Omental fat pad (tissue), 4 donors: Measurements from ENCODE around the gene GAS7. TPM values are rescaled to one million over a fixed set of nuclear protein-coding genes. Genes with fewer than 3 reads are reported as not detected.

ENCODE experiments used
- ATAC-seq: fragments of 150-250 bp; one replicate; pipeline ENCODE4 v1.9.1; 2016; ENCODE audit warnings: mild to moderate bottlenecking, moderate library complexity; ENCODE audit not compliant: low FRiP score
- DNase-seq: peaks from one replicate; pipeline ENCODE4 v3.0.0-alpha.2; 2019; ENCODE audit warnings: low spot score
- CTCF ChIP-seq, 3 donors: fragments of 450-650 bp; IDR thresholded peaks; one replicate each; pipeline ENCODE4 v1.5.1; 2016 to 2017; ENCODE audit warnings: antibody characterized with exemption in 3 of 3, mild to moderate bottlenecking in 3 of 3, moderate library complexity in 2 of 3
- total RNA-seq, 4 donors: library from RNA; depleted of rRNA; stranded (reverse); fragments of >200 nt; gene quantifications; one replicate each; pipeline ENCODE4 v1.1.0, GENCODE V29; 2016

GAS7 gene
- total RNA-seq, 4 donors from 2014 or later: 36.4 to 148 (median 52.7) TPM

- DNase-seq: no peak
- no peak for ATAC-seq
- TF ChIP-seq CTCF (IDR thresholded peaks at IDR 0.05): no peak
These were observed 2.0 kb downstream of the GAS7 start for GRCh38 chr17:10196384-10196895.

- DNase-seq (no peak), ATAC-seq (no peak)
- TF ChIP-seq CTCF (IDR thresholded peaks at IDR 0.05): no peak
These were observed 3.2 kb downstream of the GAS7 start for GRCh38 chr17:10195090-10195805.

GRCh38 chr17:10193632-10194031 is 4.8 kb downstream of the GAS7 start:
- no peak for TF ChIP-seq CTCF (IDR thresholded peaks at IDR 0.05)
- DNase-seq: no peak
- ATAC-seq: no peak

DNA sequence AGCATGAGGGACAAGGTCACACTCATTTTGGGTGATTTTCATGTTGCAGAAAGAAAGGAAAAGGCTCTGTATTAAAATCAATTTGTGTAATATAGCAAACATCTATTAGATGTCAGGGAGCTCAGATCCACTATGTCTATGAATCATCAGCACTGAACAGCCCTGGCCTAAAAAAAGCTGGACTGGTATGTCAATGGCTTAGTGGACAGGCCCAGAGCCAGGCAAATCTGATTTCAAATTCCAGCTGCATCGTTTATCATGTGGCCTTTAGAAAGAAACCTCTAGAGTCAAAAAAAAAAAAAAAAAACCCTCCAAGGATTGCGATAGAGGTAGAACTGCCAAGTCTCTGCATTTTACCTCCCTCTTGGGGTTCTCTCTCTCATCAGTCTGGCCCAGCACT is 5.4 kb downstream of the GAS7 start:
- DNase-seq: no peak
- ATAC-seq: no peak
- no peak for TF ChIP-seq CTCF (IDR thresholded peaks at IDR 0.05)

GRCh38 chr17:10192461-10192860 is 5.9 kb downstream of the GAS7 start:
- no peak for TF ChIP-seq CTCF (IDR thresholded peaks at IDR 0.05)
- DNase-seq (no peak), ATAC-seq (no peak)

- DNase-seq: no peak
These were observed 10.9 kb downstream of the GAS7 start for GRCh38 chr17:10187456-10187855.

More at GRCh38 chr17:10187456-10187855, 10.9 kb downstream of the GAS7 start:
- no peak for TF ChIP-seq CTCF (IDR thresholded peaks at IDR 0.05)
- no peak for ATAC-seq
